Activated T-helper 1 cell treated with Interleukin-2 at 50 U/mL for 16 hours (primary cell): ENCODE results near the gene TMEM186.
"Not testable (repeated sequence)": the region's sequence is repeated elsewhere in the genome, so short reads cannot be mapped to it uniquely, and the experiment has no call there.

ENCODE experiments used
- DNase-seq: peaks from one replicate; pipeline ENCODE4 v3.0.0-alpha.2; 2020; ENCODE audit warnings: low read depth

Gene TMEM186

GRCh38 chr16:8812162-8812843, 14.9 kb upstream of the TMEM186 start:
- no peak for DNase-seq

GRCh38 chr16:8808613-8809353, 11.3 kb upstream of the TMEM186 start:
- no peak for DNase-seq

GRCh38 chr16:8808009-8808408, 10.6 kb upstream of the TMEM186 start:
- no peak for DNase-seq

GRCh38 chr16:8807189-8807588, 9.8 kb upstream of the TMEM186 start:
- no peak for DNase-seq

- DNase-seq = no peak
Observed at GRCh38 chr16:8806272-8806983, 9.0 kb upstream of the TMEM186 start.

- DNase-seq = no peak
Observed at GRCh38 chr16:8804313-8804712, 6.9 kb upstream of the TMEM186 start.

- DNase-seq = not testable (repeated sequence)
Observed at GRCh38 chr16:8803733-8804132, 6.3 kb upstream of the TMEM186 start.

- no peak for DNase-seq
Observed at GRCh38 chr16:8801701-8802100, 4.3 kb upstream of the TMEM186 start.

- DNase-seq = no peak
Observed at GRCh38 chr16:8798535-8799157, 1.2 kb upstream of the TMEM186 start.

- no peak for DNase-seq
Observed at GRCh38 chr16:8798174-8798527, 712 bp upstream of the TMEM186 start.

GRCh38 chr16:8796469-8797363, 723 bp downstream of the TMEM186 start:
- no peak for DNase-seq

- DNase-seq = no peak
Observed at GRCh38 chr16:8795818-8796217, 1.6 kb downstream of the TMEM186 start.

- no peak for DNase-seq
Observed at GRCh38 chr16:8795091-8795490, 2.3 kb downstream of the TMEM186 start.

GRCh38 chr16:8788578-8789172, 8.8 kb downstream of the TMEM186 start:
- no peak for DNase-seq

- not testable (repeated sequence) for DNase-seq
Observed at GRCh38 chr16:8786316-8786715, 11.1 kb downstream of the TMEM186 start.

GRCh38 chr16:8785408-8785807, 12.0 kb downstream of the TMEM186 start:
- no peak for DNase-seq

- DNase-seq = no peak
Observed at GRCh38 chr16:8782673-8783072, 14.8 kb downstream of the TMEM186 start.

GRCh38 chr16:8781797-8782196, 15.6 kb downstream of the TMEM186 start:
- DNase-seq = no peak

- DNase-seq = no peak
Observed at GRCh38 chr16:8777217-8777616, 20.2 kb downstream of the TMEM186 start.

- DNase-seq = no peak
Observed at GRCh38 chr16:8776129-8776584, 21.3 kb downstream of the TMEM186 start.

- DNase-seq = no peak
Observed at GRCh38 chr16:8775359-8775758, 22.1 kb downstream of the TMEM186 start.
